ENCODE measurements around the gene SARNP.

SARNP gene

GRCh38 chr12:55828357-55828756 lies 10.8 kb upstream of the SARNP start:
- FAIRE-seq (no peak), DNase-seq (ENCODE audit: insufficient read length, low spot score) (no peak)
- no peak for TF ChIP-seq CTCF (IDR thresholded peaks at IDR 0.05; ENCODE audit: insufficient read depth, missing control alignments)

- no peak for TF ChIP-seq CTCF (IDR thresholded peaks at IDR 0.05; ENCODE audit: insufficient read depth, missing control alignments)
- FAIRE-seq, result no peak
- DNase-seq (ENCODE audit: insufficient read length, low spot score), result no peak
Measured at GRCh38 chr12:55827806-55828205, 10.3 kb upstream of the SARNP start.

- DNase-seq (ENCODE audit: insufficient read length, low spot score), result no peak
- no peak for FAIRE-seq
- no peak for TF ChIP-seq CTCF (IDR thresholded peaks at IDR 0.05; ENCODE audit: insufficient read depth, missing control alignments)
Measured at GRCh38 chr12:55824726-55825125, 7.2 kb upstream of the SARNP start.

GRCh38 chr12:55823419-55823818 lies 5.9 kb upstream of the SARNP start:
- DNase-seq (ENCODE audit: insufficient read length, low spot score) (no peak), FAIRE-seq (no peak)
- TF ChIP-seq CTCF (IDR thresholded peaks at IDR 0.05; ENCODE audit: insufficient read depth, missing control alignments), result no peak

- DNase-seq (ENCODE audit: insufficient read length, low spot score) (no peak), FAIRE-seq (no peak)
- TF ChIP-seq CTCF (IDR thresholded peaks at IDR 0.05; ENCODE audit: insufficient read depth, missing control alignments), result peak; percentile 33
Measured at GRCh38 chr12:55822228-55822627, 4.7 kb upstream of the SARNP start.

GRCh38 chr12:55820679-55821078 lies 3.2 kb upstream of the SARNP start:
- peak; percentile 37 for TF ChIP-seq CTCF (IDR thresholded peaks at IDR 0.05; ENCODE audit: insufficient read depth, missing control alignments)
- DNase-seq (ENCODE audit: insufficient read length, low spot score) (no peak), FAIRE-seq (no peak)

- TF ChIP-seq CTCF (IDR thresholded peaks at IDR 0.05; ENCODE audit: insufficient read depth, missing control alignments), result no peak
- DNase-seq (ENCODE audit: insufficient read length, low spot score) (no peak), FAIRE-seq (no peak)
Measured at GRCh38 chr12:55818886-55819285, 1.4 kb upstream of the SARNP start.
